ENCODE results near the gene RBM26. TPM values are rescaled to one million over a fixed set of nuclear protein-coding genes. Genes with fewer than 3 reads are reported as not detected.

RBM26 gene
- total and polyA plus RNA-seq, 2 experiments from 2014 or later = 11.1 to 19.2 TPM

- Histone ChIP-seq H3F3A (ENCODE audit: insufficient read depth) (no peaks in the 10 kb centered on the region), H3K9ac (no peak overlapping the region), H3K79me2 (ENCODE audit: insufficient read depth) (no peaks in the 10 kb centered on the region), H3K9me3 (ENCODE audit: low read depth) (no peaks in the 10 kb centered on the region), H3K9me2 (ENCODE audit: insufficient read depth) (no peaks in the 10 kb centered on the region), H3K4me2 (ENCODE audit: unreplicated experiment) (no peak overlapping the region), H2AFZ (no peak overlapping the region), H3K36me3 (ENCODE audit: low read depth) (0 out of 2 replicates have a peak, but pooled peaks cover 4% of the 10 kb centered on the region), H3K4me3 (no peak overlapping the region), H3K27ac (no peak overlapping the region), H3K27me3 (replicated peaks; ENCODE audit: insufficient read depth) (no peaks in the 10 kb centered on the region), H4K20me1 (ENCODE audit: insufficient read depth) (no peaks in the 10 kb centered on the region), H3K4me1 (ENCODE audit: insufficient read depth) (no peaks in the 10 kb centered on the region)
- WGBS, 2 experiments (ENCODE audit: low coverage in 1 of 2, low lambda C conversion rate in 2 of 2, missing lambda C conversion rate in 2 of 2) = 54 to 56% methylated on average over 8 of the region's 8 CpGs
- in situ Hi-C loops (cut with MboI) = no loop called here
- no peak for TF ChIP-seq EZH2phosphoT487 (IDR thresholded peaks at IDR 0.05; ENCODE audit: insufficient read depth, low read depth)
- no peak for TF ChIP-seq EZH2 (IDR thresholded peaks at IDR 0.05; ENCODE audit: insufficient read depth, poor library complexity, severe bottlenecking)
- peak; percentile 57 for DNase-seq
These were observed 98.2 kb downstream of the RBM26 start for GRCh38 chr13:79307866-79308298.

- no peak overlapping the region for H2AFZ ChIP-seq
- no peaks in the 10 kb centered on the region for H3K27me3 ChIP-seq (replicated peaks; ENCODE audit: insufficient read depth)
- H3K9me2 ChIP-seq (ENCODE audit: insufficient read depth) = no peaks in the 10 kb centered on the region
- H3K9me3 ChIP-seq (ENCODE audit: low read depth) = no peaks in the 10 kb centered on the region
- in situ Hi-C loops (cut with MboI) = no loop called here
- WGBS, 2 experiments (ENCODE audit: low coverage in 1 of 2, low lambda C conversion rate in 2 of 2, missing lambda C conversion rate in 2 of 2) = 95% methylated on average over 3 of the region's 3 CpGs
- no peak for DNase-seq
- H3K9ac ChIP-seq = no peak overlapping the region
- 0 out of 2 replicates have a peak, but pooled peaks cover 4% of the 10 kb centered on the region for H3K36me3 ChIP-seq (ENCODE audit: low read depth)
- TF ChIP-seq EZH2 (IDR thresholded peaks at IDR 0.05; ENCODE audit: insufficient read depth, poor library complexity, severe bottlenecking) = no peak
- no peak for TF ChIP-seq EZH2phosphoT487 (IDR thresholded peaks at IDR 0.05; ENCODE audit: insufficient read depth, low read depth)
- no peak overlapping the region for H3K4me2 ChIP-seq (ENCODE audit: unreplicated experiment)
- no peaks in the 10 kb centered on the region for H3K79me2 ChIP-seq (ENCODE audit: insufficient read depth)
- no peak overlapping the region for H3K27ac ChIP-seq
- no peaks in the 10 kb centered on the region for H4K20me1 ChIP-seq (ENCODE audit: insufficient read depth)
- H3K4me1 ChIP-seq (ENCODE audit: insufficient read depth) = no peaks in the 10 kb centered on the region
- no peak overlapping the region for H3K4me3 ChIP-seq
- H3F3A ChIP-seq (ENCODE audit: insufficient read depth) = no peaks in the 10 kb centered on the region
These were observed 98.6 kb downstream of the RBM26 start for GRCh38 chr13:79307433-79307861.

GRCh38 chr13:79306650-79307049 lies 99.4 kb downstream of the RBM26 start:
- Histone ChIP-seq H3K4me1 (ENCODE audit: insufficient read depth) (no peaks in the 10 kb centered on the region), H3K9ac (no peak overlapping the region), H3F3A (ENCODE audit: insufficient read depth) (no peaks in the 10 kb centered on the region), H3K36me3 (ENCODE audit: low read depth) (0 out of 2 replicates have a peak, but pooled peaks cover 4% of the 10 kb centered on the region), H3K4me3 (no peak overlapping the region), H3K27me3 (replicated peaks; ENCODE audit: insufficient read depth) (no peaks in the 10 kb centered on the region), H3K4me2 (ENCODE audit: unreplicated experiment) (no peak overlapping the region), H3K27ac (no peak overlapping the region), H3K9me2 (ENCODE audit: insufficient read depth) (no peaks in the 10 kb centered on the region), H3K9me3 (ENCODE audit: low read depth) (no peaks in the 10 kb centered on the region), H2AFZ (no peak overlapping the region), H3K79me2 (ENCODE audit: insufficient read depth) (no peaks in the 10 kb centered on the region), H4K20me1 (ENCODE audit: insufficient read depth) (no peaks in the 10 kb centered on the region)
- DNase-seq = no peak
- in situ Hi-C loops (cut with MboI) = no loop called here
- TF ChIP-seq EZH2phosphoT487 (IDR thresholded peaks at IDR 0.05; ENCODE audit: insufficient read depth, low read depth) = no peak
- TF ChIP-seq EZH2 (IDR thresholded peaks at IDR 0.05; ENCODE audit: insufficient read depth, poor library complexity, severe bottlenecking) = no peak
- 47 to 62% methylated on average over 1 of the region's 1 CpG for WGBS, 2 experiments (ENCODE audit: low coverage in 1 of 2, low lambda C conversion rate in 2 of 2, missing lambda C conversion rate in 2 of 2)

- Histone ChIP-seq H3K4me2 (ENCODE audit: unreplicated experiment) (no peak overlapping the region), H3K36me3 (ENCODE audit: low read depth) (no peaks in the 10 kb centered on the region), H3F3A (ENCODE audit: insufficient read depth) (no peaks in the 10 kb centered on the region), H3K4me3 (no peak overlapping the region), H3K4me1 (ENCODE audit: insufficient read depth) (no peaks in the 10 kb centered on the region), H3K9ac (no peak overlapping the region), H3K9me2 (ENCODE audit: insufficient read depth) (no peaks in the 10 kb centered on the region), H4K20me1 (ENCODE audit: insufficient read depth) (no peaks in the 10 kb centered on the region), H2AFZ (no peak overlapping the region), H3K79me2 (ENCODE audit: insufficient read depth) (no peaks in the 10 kb centered on the region), H3K9me3 (ENCODE audit: low read depth) (no peaks in the 10 kb centered on the region), H3K27ac (no peak overlapping the region), H3K27me3 (replicated peaks; ENCODE audit: insufficient read depth) (no peaks in the 10 kb centered on the region; the same call in none of the 2 replicates)
- in situ Hi-C loops (cut with MboI) = no loop called here
- no peak for TF ChIP-seq EZH2 (IDR thresholded peaks at IDR 0.05; ENCODE audit: insufficient read depth, poor library complexity, severe bottlenecking)
- no peak for TF ChIP-seq EZH2phosphoT487 (IDR thresholded peaks at IDR 0.05; ENCODE audit: insufficient read depth, low read depth)
- WGBS, 2 experiments (ENCODE audit: low coverage in 1 of 2, low lambda C conversion rate in 2 of 2, missing lambda C conversion rate in 2 of 2) = 9 to 15% methylated on average over 2 of the region's 2 CpGs
- no peak for DNase-seq
These were observed 108.9 kb downstream of the RBM26 start for GRCh38 chr13:79297128-79297527.
